ENCODE results near the gene EMC6.

GRCh38 chr17:3672571-3672970 is 4.0 kb downstream of the EMC6 start:
- TF ChIP-seq GATA3 (IDR thresholded peaks at IDR 0.05; ENCODE audit: low read depth, low read length), result no peak
- TF ChIP-seq GATA2 (IDR thresholded peaks at IDR 0.05; ENCODE audit: low read depth, low read length), result no peak
